Prostate gland (tissue), 2 donors: Measurements from ENCODE around the gene ARL3.
A peak's percentile ranks its signal among the peaks of the same experiment; 100 is the strongest.

Experiments
- POLR2A ChIP-seq: fragments of 450-650 bp; IDR thresholded peaks from one replicate; pipeline ENCODE4 v1.6.1; 2016; ENCODE audit warnings: antibody characterized with exemption, mild to moderate bottlenecking
- TF ChIP-seq, protein P1 (sequence below), 4 experiments: fragments of 200-600 bp in 2 of 4; fragments of 450-650 bp in 2 of 4; sonication (generic) in 2 of 4; IDR thresholded peaks; 1 replicate in 3 of 4; 2 replicates in 1 of 4; pipeline ENCODE4 v1.5.1; 2016 to 2019; ENCODE audit warnings: antibody characterized with exemption in 4 of 4, mild to moderate bottlenecking in 2 of 4, moderate library complexity in 2 of 4

DNA sequence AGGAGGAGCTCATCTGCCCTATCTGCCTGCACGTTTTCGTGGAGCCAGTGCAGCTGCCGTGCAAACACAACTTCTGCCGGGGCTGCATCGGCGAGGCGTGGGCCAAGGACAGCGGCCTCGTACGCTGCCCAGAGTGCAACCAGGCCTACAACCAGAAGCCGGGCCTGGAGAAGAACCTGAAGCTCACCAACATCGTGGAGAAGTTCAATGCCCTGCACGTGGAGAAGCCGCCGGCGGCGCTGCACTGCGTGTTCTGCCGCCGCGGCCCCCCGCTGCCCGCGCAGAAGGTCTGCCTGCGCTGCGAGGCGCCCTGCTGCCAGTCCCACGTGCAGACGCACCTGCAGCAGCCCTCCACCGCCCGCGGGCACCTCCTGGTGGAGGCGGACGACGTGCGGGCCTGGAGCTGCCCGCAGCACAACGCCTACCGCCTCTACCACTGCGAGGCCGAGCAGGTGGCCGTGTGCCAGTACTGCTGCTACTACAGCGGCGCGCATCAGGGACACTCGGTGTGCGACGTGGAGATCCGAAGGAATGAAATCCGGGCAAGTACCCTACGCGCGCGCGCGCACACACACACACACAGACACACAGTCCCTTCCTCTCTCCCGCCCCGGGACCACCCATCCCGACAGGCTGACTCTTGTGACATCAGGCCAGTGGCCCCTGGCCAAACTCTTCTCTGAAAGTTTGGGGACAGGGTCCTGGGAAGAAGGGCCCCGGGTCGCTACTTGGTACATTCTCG, 69.4 kb downstream of the ARL3 start:
- peak; percentile 13 for TF ChIP-seq POLR2A
- TF ChIP-seq, protein P1, sequence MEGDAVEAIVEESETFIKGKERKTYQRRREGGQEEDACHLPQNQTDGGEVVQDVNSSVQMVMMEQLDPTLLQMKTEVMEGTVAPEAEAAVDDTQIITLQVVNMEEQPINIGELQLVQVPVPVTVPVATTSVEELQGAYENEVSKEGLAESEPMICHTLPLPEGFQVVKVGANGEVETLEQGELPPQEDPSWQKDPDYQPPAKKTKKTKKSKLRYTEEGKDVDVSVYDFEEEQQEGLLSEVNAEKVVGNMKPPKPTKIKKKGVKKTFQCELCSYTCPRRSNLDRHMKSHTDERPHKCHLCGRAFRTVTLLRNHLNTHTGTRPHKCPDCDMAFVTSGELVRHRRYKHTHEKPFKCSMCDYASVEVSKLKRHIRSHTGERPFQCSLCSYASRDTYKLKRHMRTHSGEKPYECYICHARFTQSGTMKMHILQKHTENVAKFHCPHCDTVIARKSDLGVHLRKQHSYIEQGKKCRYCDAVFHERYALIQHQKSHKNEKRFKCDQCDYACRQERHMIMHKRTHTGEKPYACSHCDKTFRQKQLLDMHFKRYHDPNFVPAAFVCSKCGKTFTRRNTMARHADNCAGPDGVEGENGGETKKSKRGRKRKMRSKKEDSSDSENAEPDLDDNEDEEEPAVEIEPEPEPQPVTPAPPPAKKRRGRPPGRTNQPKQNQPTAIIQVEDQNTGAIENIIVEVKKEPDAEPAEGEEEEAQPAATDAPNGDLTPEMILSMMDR (IDR thresholded peaks at IDR 0.05), result peak; percentile 51 to 79 (median 64)
